ENCODE data around the gene ZDHHC11B.
"Not testable (repeated sequence)": the region's sequence is repeated elsewhere in the genome, so short reads cannot be mapped to it uniquely, and the experiment has no call there.

Gene ZDHHC11B

GRCh38 chr5:683551-684481 lies 100.7 kb downstream of the ZDHHC11B start (continued):
- no peak for TF ChIP-seq ZSCAN18 (tag by site-specific recombination; IDR thresholded peaks at IDR 0.05)
- TF ChIP-seq HOXC10 (CRISPR knock-in tag; IDR thresholded peaks at IDR 0.05): no peak

GRCh38 chr5:682651-683358 lies 101.7 kb downstream of the ZDHHC11B start:
- H3K4me1 ChIP-seq (ENCODE audit: control insufficient read depth, insufficient read depth, low read length); H3K9me3 ChIP-seq (ENCODE audit: control insufficient read depth, insufficient read depth, low read depth, low read length); H3K4me3 ChIP-seq (ENCODE audit: low read depth, low read length); POLR2A ChIA-PET; H3K36me3 ChIP-seq (ENCODE audit: control insufficient read depth in 2 of 2, insufficient read depth in 1 of 2, low read length in 2 of 2); CTCF ChIA-PET; H3K27ac ChIP-seq (ENCODE audit: extremely low read depth, low read depth, low read length): not testable (repeated sequence)

GRCh38 chr5:682216-682615 lies 102.3 kb downstream of the ZDHHC11B start:
- H3K4me1 ChIP-seq (ENCODE audit: control insufficient read depth, insufficient read depth, low read length); H3K36me3 ChIP-seq (ENCODE audit: control insufficient read depth in 2 of 2, insufficient read depth in 1 of 2, low read length in 2 of 2); POLR2A ChIA-PET; H3K9me3 ChIP-seq (ENCODE audit: control insufficient read depth, insufficient read depth, low read depth, low read length); H3K4me3 ChIP-seq (ENCODE audit: low read depth, low read length); CTCF ChIA-PET; H3K27ac ChIP-seq (ENCODE audit: extremely low read depth, low read depth, low read length): not testable (repeated sequence)

GRCh38 chr5:681317-682191 lies 103.0 kb downstream of the ZDHHC11B start:
- H3K27ac ChIP-seq (ENCODE audit: extremely low read depth, low read depth, low read length); POLR2A ChIA-PET; H3K36me3 ChIP-seq (ENCODE audit: control insufficient read depth in 2 of 2, insufficient read depth in 1 of 2, low read length in 2 of 2); CTCF ChIA-PET; H3K4me1 ChIP-seq (ENCODE audit: control insufficient read depth, insufficient read depth, low read length); H3K4me3 ChIP-seq (ENCODE audit: low read depth, low read length); H3K9me3 ChIP-seq (ENCODE audit: control insufficient read depth, insufficient read depth, low read depth, low read length): not testable (repeated sequence)

- H3K4me1 ChIP-seq (ENCODE audit: control insufficient read depth, insufficient read depth, low read length); CTCF ChIA-PET; POLR2A ChIA-PET; H3K27ac ChIP-seq (ENCODE audit: extremely low read depth, low read depth, low read length); H3K36me3 ChIP-seq (ENCODE audit: control insufficient read depth in 2 of 2, insufficient read depth in 1 of 2, low read length in 2 of 2); H3K9me3 ChIP-seq (ENCODE audit: control insufficient read depth, insufficient read depth, low read depth, low read length); H3K4me3 ChIP-seq (ENCODE audit: low read depth, low read length): not testable (repeated sequence)
Measured at GRCh38 chr5:680836-681235, 103.7 kb downstream of the ZDHHC11B start.

- H3K9me3 ChIP-seq (ENCODE audit: control insufficient read depth, insufficient read depth, low read depth, low read length); CTCF ChIA-PET; H3K4me3 ChIP-seq (ENCODE audit: low read depth, low read length); POLR2A ChIA-PET; H3K36me3 ChIP-seq (ENCODE audit: control insufficient read depth in 2 of 2, insufficient read depth in 1 of 2, low read length in 2 of 2); H3K4me1 ChIP-seq (ENCODE audit: control insufficient read depth, insufficient read depth, low read length); H3K27ac ChIP-seq (ENCODE audit: extremely low read depth, low read depth, low read length): not testable (repeated sequence)
Measured at GRCh38 chr5:680118-680795, 104.3 kb downstream of the ZDHHC11B start.
